K562 treated with DMSO at 1 percent for 12 hours (cell line): ENCODE data around the gene REEP5. TPM values are rescaled to one million over a fixed set of nuclear protein-coding genes. Genes with fewer than 3 reads are reported as not detected.

ENCODE experiments used
- total RNA-seq: library from RNA; unstranded; fragments of 300-600 nt; gene quantifications from 2 replicates; pipeline ENCODE4 v1.2.3, GENCODE V29; 2022; ENCODE audit not compliant: insufficient read depth

REEP5 gene
- 24.9 and 37.9 TPM in 2 replicates for total RNA-seq

GRCh38 chr5:112921833-112922817 is at the start of gene REEP5:
Gene REEP5 (minus strand): TSS chr5:112922227. CDS start chr5:112922190, 37 bp downstream.

GRCh38 chr5:112860929-112861637 is 60.9 kb downstream of the REEP5 start, which contains the start of gene SRP19:
Gene SRP19 (plus strand): TSS chr5:112861287. CDS start chr5:112861377, 90 bp downstream.

Other genes starting within 250 kb of the REEP5 start
- 1.6 and 26.2 TPM in 2 replicates for gene APC, start 184.3 kb downstream of the REEP5 start, total RNA-seq
- gene SRP19, start 60.9 kb downstream of the REEP5 start, total RNA-seq = 89.7 and 100 TPM in 2 replicates
- gene DCP2, start 54.6 kb upstream of the REEP5 start, total RNA-seq = 12.3 and 33.3 TPM in 2 replicates